HFF-Myc (cell line): ENCODE results near the gene HNRNPAB.
A peak's percentile ranks its signal among the peaks of the same experiment; 100 is the strongest.

Source experiments
- DNase-seq: peaks from one replicate; pipeline ENCODE4 v3.0.0-alpha.2; 2011; ENCODE audit warnings: low read depth; ENCODE audit errors: extremely low read depth
- H3K4me3 ChIP-seq: replicated peaks from 2 replicates; pipeline ENCODE4 v1.5.1; 2011; ENCODE audit warnings: low read depth, mild to moderate bottlenecking, control low read depth, low read length
- CTCF ChIP-seq: IDR thresholded peaks from 2 replicates; pipeline ENCODE4 v1.5.1; 2012; ENCODE audit warnings: mild to moderate bottlenecking, low read depth, low read length, control low read depth; ENCODE audit errors: missing control alignments

Gene HNRNPAB

GRCh38 chr5:178201927-178202235, 2.5 kb upstream of the HNRNPAB start:
- no peak for TF ChIP-seq CTCF
- no peak for DNase-seq
- no peak overlapping the region for H3K4me3 ChIP-seq

GRCh38 chr5:178202541-178202940, 1.8 kb upstream of the HNRNPAB start:
- H3K4me3 ChIP-seq = no peak overlapping the region
- TF ChIP-seq CTCF = no peak
- no peak for DNase-seq

- no peak for DNase-seq
- no peak for TF ChIP-seq CTCF
- H3K4me3 ChIP-seq = peak overlapping the region; percentile 97
Observed at GRCh38 chr5:178203670-178204181, 607 bp upstream of the HNRNPAB start.

- TF ChIP-seq CTCF = no peak
- DNase-seq = no peak
- H3K4me3 ChIP-seq = peak overlapping the region; percentile 97
Observed at GRCh38 chr5:178204935-178205748, 809 bp downstream of the HNRNPAB start.

- DNase-seq = no peak
Observed at GRCh38 chr5:178205749-178206047, 1.4 kb downstream of the HNRNPAB start.

GRCh38 chr5:178206166-178207101, 2.1 kb downstream of the HNRNPAB start:
- no peak for TF ChIP-seq CTCF
- no peak for DNase-seq
- peak overlapping the region; percentile 97 for H3K4me3 ChIP-seq

More at GRCh38 chr5:178205749-178206047, 1.4 kb downstream of the HNRNPAB start:
- peak overlapping the region; percentile 97 for H3K4me3 ChIP-seq
- no peak for TF ChIP-seq CTCF
